Right ventricle myocardium superior (tissue), 1 donor: ENCODE measurements around the gene LRMDA. TPM values are rescaled to one million over a fixed set of nuclear protein-coding genes. Genes with fewer than 3 reads are reported as not detected.

ENCODE experiments used
- ATAC-seq: fragments of 200-7000 bp; cut with Tn5 transposase; one replicate; pipeline ENCODE4 v1.9.1; 2020; ENCODE audit warnings: mild to moderate bottlenecking; ENCODE audit not compliant: poor library complexity
- DNase-seq: peaks from one replicate; pipeline ENCODE4 v3.0.0-alpha.2; 2020
- intact Hi-C: fragments of 100-400 bp; cut with DNase I; formaldehyde crosslinking; loops from one replicate; pipeline ENCODE4 v1.11.2; 2022
- total RNA-seq: library from RNA; stranded (reverse); fragmentation: NEBNext Ultra II Directional; extraction: Animal tissue kit (Norgen Biotek cat#: 25700); gene quantifications from one replicate; pipeline ENCODE4 v1.2.1, GENCODE V29; 2021
- donor health status: DM: no; HTN: yes; CAD: no; lungs with severe emphysema.

The LRMDA gene
- total RNA-seq, 1 donor from 2014 or later: 26.3 TPM

DNA sequence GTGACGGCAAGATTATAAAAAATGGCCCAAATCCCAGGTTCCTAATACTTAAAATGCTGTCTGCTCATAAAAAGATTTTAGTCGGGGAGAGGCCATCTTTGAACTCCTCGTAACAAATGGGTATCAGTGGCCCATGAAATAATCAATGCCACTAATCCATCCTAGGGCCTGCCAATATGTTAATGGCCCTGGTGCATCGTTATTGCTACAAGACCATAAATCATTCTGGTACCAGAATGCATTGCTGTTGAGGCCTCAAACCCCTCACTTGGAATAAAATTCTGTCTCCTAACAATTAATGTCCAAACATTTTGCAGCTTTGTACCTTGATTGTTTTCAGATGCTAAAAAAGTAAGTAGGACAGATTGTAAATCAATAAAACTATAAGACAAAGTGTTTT lies 290.6 kb downstream of the LRMDA start:
- DNase-seq: no peak
- no peak for ATAC-seq
- intact Hi-C loops: no loop called here

GRCh38 chr10:75722609-75723008 lies 291.2 kb downstream of the LRMDA start:
- no peak for ATAC-seq
- no peak for DNase-seq
- intact Hi-C loops: no loop called here

GRCh38 chr10:75723319-75723980 lies 292.0 kb downstream of the LRMDA start:
- no peak for ATAC-seq
- intact Hi-C loops: no loop called here

GRCh38 chr10:75724047-75724446 lies 292.6 kb downstream of the LRMDA start:
- intact Hi-C loops: no loop called here
- no peak for DNase-seq

More at GRCh38 chr10:75723319-75723980, 292.0 kb downstream of the LRMDA start:
- DNase-seq: no peak

GRCh38 chr10:75726522-75727483 lies 295.4 kb downstream of the LRMDA start:
- DNase-seq: no peak
- ATAC-seq: no peak
- intact Hi-C loops: no loop called here

More at GRCh38 chr10:75724047-75724446, 292.6 kb downstream of the LRMDA start:
- no peak for ATAC-seq

- intact Hi-C loops: no loop called here
- ATAC-seq (no peak), DNase-seq (no peak)
Measured at GRCh38 chr10:75730847-75731246, 299.4 kb downstream of the LRMDA start.

DNA sequence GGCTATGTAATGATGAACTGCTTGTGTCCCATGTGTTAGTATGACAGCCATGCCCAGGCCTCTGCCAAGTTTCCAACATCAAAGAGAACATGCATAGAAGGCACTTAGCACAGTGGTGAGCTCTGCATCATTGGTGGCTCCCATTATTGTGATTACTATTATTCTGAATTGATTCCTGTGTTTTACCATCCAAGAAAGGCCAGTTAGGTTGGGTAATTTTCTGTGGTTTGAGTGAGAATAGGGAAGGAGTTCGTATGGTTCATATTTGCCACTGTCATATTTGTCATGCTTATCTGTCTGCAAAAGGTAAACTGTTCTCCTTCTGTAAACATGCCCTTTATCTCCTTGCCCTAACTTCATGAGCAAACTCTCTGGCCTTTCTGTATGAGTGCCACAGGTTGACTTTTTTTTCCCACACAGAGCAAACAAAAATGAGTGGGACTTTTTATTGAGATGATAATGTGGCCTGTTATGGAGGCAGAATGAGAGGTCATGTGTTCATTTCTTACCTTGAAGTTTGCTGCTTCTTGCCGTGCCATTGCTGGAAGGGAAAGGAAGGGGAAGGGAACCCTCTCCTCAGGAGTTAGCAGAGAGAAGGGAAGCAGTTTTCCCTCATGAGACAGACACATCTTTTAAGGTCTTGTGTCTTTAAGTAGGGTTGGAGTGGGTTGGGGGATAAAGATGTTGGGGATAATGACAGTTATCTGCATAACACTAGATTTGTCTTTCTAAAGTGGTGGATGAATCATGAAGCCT lies 301.9 kb downstream of the LRMDA start:
- ATAC-seq (no peak), DNase-seq (no peak)
- intact Hi-C loops: no loop called here

- intact Hi-C loops: no loop called here
- ATAC-seq (no peak), DNase-seq (no peak)
Measured at GRCh38 chr10:75736151-75736640, 304.8 kb downstream of the LRMDA start.

- DNase-seq (no peak), ATAC-seq (no peak)
- intact Hi-C loops: no loop called here
Measured at GRCh38 chr10:75736889-75737579, 305.6 kb downstream of the LRMDA start.

GRCh38 chr10:75737580-75737949 lies 306.1 kb downstream of the LRMDA start:
- intact Hi-C loops: no loop called here
- DNase-seq (no peak), ATAC-seq (no peak)

GRCh38 chr10:75738924-75739323 lies 307.5 kb downstream of the LRMDA start:
- intact Hi-C loops: no loop called here
- DNase-seq (no peak), ATAC-seq (no peak)

DNA sequence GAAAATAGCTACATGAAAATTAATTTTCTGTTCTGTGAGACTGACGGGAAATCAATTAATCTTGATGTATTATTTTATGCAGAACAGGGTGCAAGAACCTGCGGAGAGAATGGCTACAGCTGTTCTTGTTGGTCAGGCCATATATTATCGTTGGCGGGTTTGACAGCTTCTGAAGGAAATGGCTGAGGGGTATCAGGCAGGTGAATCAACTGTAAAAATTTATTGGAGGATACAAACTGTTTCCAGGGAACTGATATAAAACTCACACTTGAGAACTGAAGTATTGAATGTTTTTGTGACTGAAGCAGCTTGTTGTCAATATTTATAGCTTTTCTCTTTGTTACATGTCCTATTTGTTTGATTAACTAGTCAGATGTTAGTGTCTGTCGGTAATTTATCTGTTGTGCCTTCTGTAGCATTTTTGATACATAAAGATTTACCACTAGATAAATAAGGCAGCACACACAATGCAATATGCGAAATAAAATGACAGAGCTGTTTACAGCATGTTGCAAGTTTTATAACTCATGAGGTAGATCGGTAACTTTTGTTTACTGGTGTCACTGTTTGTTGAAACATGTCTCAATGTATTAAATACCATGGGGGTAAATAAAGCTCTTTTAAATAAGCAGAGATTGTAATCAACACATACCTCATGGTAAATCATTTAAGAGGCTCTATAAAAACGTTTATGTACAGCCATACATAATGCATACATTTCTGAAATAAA lies 308.2 kb downstream of the LRMDA start:
- no peak for DNase-seq
- no peak for ATAC-seq
- intact Hi-C loops: no loop called here

- intact Hi-C loops: no loop called here
- DNase-seq (no peak), ATAC-seq (no peak)
Measured at GRCh38 chr10:75740541-75740940, 309.1 kb downstream of the LRMDA start.

- ATAC-seq (no peak), DNase-seq (no peak)
- intact Hi-C loops: no loop called here
Measured at GRCh38 chr10:75742355-75742754, 310.9 kb downstream of the LRMDA start.

- ATAC-seq (no peak), DNase-seq (no peak)
- intact Hi-C loops: no loop called here
Measured at GRCh38 chr10:75743291-75743778, 311.9 kb downstream of the LRMDA start.

DNA sequence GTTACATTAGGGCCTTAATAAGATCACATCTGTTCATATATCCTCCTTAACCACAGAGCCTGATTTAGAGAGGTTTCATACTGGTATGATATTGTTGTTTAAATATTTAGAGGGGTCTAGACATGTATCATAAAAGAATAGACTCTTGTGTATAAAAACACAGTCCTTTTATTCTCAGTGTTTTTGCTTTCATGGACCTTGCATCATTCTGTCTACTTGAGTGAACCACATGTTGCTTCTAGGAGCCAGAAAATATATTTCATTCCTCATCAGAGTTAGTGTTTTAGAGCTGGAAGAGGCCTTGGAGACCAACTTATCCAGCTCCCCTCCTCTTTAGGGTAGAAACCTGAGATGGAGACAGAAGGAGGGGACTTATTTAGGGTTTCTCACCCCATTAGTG lies 312.8 kb downstream of the LRMDA start:
- intact Hi-C loops: no loop called here
- ATAC-seq: no peak
- DNase-seq: no peak

DNA sequence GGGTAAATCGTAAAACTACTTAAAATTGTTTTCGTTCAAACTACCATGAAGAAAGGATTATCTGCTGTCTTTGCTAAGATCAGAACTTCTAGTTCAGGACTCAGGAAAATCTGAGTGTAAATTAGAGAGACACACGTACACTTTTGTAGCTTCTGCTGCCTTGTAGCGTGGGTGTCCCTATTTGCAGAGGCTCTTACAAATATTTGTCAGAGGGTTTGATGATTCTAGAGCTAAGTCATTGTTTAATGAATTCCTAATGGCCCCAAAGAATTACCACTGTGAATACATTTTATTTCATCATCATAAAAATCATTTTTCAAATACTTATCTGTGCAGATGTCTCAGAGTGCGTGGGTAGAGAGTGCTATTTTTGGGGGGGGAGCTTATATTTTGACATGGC lies 314.9 kb downstream of the LRMDA start:
- DNase-seq (no peak), ATAC-seq (no peak)
- intact Hi-C loops: no loop called here
